Fibroblast of peridontal ligament (primary cell): ENCODE measurements around the gene FA2H.
"Not testable (repeated sequence)": the region's sequence is repeated elsewhere in the genome, so short reads cannot be mapped to it uniquely, and the experiment has no call there.

Experiments
- DNase-seq: peaks from one replicate; pipeline ENCODE4 v3.0.0-alpha.2; 2010; ENCODE audit errors: extremely low read depth

Gene FA2H, protein sequence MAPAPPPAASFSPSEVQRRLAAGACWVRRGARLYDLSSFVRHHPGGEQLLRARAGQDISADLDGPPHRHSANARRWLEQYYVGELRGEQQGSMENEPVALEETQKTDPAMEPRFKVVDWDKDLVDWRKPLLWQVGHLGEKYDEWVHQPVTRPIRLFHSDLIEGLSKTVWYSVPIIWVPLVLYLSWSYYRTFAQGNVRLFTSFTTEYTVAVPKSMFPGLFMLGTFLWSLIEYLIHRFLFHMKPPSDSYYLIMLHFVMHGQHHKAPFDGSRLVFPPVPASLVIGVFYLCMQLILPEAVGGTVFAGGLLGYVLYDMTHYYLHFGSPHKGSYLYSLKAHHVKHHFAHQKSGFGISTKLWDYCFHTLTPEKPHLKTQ

DNA sequence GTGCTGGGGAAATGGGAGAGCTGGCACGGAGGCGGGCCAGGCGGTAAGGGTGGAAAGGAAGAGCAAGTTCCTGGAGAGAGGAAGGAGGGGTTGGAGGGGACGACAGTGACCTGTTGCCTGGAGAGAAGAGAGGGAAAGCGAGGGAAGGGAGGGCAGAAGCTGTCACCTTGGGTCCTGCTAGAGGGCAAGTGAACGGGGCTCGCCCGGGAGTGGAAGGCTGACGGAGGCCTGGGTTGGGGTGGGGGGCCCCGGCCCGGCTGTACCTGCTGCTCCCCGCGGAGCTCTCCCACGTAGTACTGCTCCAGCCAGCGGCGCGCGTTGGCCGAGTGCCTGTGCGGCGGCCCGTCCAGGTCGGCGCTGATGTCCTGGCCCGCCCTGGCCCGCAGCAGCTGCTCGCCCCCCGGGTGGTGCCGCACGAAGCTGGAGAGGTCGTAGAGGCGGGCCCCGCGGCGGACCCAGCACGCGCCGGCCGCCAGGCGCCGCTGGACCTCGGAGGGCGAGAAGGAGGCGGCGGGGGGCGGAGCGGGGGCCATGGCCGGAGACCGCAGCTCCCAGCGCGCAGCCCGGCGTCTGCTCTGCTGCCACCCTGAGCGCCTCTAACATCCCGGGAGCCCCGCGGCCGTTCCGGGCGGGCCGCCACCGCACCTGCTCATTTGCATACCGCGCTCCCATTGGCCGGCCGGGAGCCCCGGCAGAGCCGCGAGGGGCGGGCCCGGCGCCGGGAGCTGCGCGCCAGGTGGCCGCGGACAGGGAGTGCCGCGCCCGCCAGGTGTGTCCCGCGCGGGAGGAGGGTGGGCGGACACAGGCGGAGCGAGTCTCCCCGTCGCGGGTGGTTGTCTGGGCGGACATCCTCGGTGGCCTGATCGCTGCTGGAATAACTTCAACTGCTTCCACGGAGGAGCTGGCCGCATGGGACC is at the start of gene FA2H:
Gene FA2H, minus strand, starts transcription at position 598 of the 917 bp plus-strand sequence. Its CDS starts 65 bp downstream, at position 533.
- no peak for DNase-seq

DNA sequence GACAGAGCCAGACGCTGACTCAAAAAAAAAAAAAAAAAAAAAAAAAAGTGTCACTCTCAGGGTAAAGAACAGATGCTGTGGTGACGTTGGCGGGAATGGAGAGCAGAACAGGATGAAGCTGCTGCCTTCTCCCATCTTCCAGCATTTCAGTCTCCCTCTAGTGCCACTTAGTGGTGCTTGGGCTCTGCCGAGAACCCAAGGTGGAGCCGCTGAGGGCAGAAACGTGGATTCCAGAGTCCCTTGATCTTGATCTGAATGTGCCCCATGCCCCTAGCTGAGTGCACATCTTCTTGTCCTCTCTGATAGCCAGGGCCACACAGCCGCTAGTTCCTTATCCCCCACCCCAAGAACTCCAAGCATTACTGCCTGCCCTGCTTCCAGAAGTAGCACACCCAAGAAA is 43.2 kb upstream of the FA2H start:
- DNase-seq, result no peak

DNA sequence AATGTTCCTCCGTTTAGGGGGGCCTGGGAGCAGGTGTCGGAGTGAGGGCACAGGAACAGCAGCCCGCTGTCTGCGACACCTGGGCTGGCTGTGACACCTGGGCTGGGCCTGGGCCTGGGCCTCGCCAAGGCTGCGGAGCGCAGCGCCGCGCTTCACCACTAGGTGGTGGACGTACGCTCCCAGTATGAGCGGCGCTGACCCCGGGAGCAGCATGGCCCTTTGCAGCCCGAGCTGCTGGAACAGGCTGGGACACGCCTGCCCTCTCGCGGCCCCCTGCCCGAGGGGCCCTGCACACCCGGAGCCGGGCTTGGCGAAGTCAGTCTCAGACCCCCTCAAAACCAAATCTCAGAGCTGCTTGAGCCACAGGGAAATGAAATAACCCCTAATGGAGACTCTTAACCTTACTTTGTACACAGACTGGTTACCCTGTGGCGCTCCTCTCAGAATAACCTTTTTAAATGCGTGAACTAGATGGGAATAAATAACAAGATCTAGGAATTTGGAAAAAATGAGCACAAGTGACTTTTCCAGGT is 38.6 kb upstream of the FA2H start:
- DNase-seq, result peak; percentile 53

DNA sequence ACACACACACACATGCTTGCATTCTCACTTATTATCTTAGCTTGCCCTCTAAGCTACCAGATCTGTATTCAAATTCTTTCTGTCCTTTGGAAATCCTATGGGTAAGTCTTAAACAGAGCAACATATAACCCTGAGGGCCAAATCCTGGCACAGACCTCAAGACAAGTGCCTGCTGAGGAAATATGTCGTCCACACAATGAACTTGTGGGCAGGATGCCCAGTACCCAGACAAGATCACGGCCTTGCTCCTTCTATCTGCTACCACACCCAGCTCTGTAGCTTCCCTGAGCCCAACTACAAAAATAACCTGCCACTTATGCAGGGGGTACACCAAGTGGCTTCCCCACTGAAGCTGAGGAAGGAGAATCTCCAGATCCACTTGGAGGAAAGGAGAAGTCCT is 37.3 kb upstream of the FA2H start:
- no peak for DNase-seq

DNA sequence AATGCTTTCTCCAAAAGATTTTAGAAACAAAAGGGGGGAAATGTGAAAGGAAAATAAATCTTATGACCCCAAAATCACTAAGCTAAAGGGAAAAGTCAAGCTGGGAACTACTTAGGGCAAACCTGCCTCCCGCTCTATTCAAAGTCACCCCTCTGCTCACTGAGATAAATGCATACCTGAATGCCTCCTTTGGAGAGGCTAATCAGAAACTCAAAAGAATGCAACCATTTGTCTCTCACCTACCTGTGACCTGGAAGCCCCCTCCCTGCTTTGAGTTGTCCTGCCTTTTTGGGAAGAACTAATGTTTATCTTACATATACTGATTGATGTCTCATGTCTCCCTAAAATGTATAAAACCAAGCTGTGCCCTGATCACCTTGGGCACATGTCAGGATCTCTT is 36.6 kb upstream of the FA2H start:
- not testable (repeated sequence) for DNase-seq

DNA sequence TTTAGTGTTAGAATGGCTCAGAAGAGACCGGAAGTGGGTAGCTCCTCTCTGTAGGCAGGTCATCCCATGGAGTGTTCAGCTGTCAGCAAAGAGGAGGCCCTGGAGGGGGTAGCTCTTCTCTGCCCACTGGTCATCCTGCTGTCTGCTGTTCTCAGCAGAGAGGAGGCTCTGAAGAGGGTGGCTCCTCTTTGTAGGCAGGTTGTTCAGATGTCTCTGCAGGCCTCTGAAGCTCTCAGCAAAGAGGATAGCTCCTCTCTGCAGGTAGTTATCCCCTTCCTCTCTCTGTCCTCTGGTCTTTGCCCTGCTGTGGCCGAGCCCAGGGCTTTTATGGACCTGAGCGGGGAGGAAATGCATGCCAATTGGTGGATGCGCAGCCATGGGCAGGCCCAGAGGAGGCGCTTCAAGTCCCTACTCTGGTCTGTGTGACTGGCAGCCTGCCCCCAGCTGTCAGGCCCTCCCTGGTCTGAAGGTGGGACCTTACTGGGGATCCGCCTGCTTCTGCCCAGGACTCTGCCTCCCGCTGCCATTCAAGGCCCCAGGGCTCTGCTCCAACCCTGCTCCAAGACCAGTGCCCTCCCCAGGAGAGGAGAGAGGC is 32.5 kb upstream of the FA2H start:
- DNase-seq, result no peak

DNA sequence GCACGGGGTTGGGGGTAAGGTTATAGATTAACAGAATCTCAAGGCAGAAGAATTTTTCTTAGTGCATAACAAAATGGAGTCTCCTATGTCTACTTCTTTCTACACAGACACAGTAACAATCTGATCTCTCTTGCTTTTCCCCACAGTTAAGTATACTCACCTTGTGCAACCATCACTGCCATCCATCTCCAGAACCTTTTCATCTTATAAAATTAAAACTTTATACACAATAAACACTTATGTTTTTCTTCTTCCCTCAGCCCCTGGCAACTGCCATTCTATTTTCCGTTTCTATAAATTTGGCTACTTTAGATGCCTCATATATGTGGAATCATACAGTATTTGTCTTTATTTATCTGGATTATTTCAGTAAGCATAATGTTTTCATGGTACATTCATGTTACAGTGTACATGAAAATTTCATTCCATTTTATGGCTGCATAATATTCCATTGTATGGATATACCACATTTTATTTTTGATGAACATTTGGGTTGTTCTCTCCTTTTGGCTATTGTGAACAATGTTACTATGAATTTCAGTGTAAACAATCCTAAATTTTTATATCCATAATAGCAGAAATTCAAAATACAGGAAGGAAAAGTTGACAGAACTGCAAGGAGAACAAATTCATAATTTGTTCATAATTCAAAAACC is 25.7 kb upstream of the FA2H start:
- no peak for DNase-seq

DNA sequence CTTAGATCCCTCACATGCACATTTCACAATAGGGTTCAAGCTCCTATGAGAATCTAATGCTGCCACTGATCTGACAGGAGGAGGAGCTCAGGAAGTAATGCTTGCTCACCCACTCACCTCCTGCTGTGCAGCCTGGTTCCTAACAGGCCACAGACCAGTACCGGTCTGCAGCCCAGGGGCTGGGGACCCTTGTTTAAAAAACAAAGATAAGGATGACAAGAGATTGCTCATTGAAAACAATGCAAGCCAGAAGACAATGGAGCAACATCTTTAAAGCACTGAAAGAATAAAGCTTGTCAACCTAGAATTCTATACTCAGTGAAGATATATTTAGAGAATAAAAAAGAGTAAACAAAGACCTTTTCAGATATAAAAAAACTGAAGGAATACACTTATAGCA is 22.8 kb upstream of the FA2H start:
- no peak for DNase-seq

DNA sequence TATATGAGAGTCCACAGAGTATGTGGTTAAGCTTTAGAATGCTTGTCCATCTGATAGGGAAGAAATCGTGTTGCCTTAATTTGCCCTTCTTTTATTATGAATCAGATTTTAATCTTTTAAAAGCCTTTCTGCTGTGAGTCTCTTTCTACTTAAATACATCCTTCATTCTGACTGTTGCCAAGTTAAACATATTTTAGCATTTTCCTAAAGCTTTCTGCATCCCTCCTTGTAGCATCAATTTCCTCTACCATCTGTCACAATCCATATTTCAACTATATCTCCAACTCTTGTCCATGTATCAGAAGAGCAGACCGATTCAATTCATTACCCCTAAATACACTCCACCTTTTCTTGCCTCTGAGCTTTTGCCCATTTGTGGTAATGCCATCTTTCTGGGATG is 20.5 kb upstream of the FA2H start:
- no peak for DNase-seq

DNA sequence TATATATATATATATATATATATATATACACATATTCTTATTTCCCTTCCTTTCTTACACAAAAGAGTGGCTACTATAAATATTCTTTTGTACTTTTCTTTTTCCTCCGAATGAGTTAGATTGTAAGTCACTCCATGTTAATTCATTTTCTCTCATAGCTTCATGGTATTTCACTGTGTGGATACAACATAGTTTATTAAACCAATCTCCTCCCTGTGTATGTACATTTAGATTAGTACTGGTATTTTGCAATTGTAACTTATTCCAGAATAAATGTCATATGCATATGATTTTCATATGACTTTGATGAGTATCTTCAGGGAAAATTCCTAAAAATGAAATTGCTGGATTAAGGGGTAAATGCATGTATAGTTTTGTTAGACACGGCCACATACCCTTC is 20.0 kb upstream of the FA2H start:
- DNase-seq, result no peak

DNA sequence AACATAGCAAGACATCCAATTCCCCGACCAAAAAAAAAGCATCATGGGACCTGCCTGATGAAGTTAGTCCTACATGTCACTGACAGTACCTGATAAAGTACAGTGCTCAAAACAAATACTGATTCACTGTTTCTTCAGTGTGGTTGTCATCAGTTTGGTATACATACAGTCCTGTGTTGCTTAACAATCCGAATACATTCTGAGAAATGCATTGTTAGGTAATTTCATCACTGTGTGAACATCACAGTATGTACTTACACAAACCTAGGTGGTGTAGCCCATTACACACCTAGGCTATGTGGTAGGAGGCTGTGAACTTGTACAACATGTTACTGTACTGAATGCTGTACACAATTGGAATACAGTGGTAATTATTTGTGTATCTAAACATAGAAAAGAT is 19.0 kb upstream of the FA2H start:
- no peak for DNase-seq

DNA sequence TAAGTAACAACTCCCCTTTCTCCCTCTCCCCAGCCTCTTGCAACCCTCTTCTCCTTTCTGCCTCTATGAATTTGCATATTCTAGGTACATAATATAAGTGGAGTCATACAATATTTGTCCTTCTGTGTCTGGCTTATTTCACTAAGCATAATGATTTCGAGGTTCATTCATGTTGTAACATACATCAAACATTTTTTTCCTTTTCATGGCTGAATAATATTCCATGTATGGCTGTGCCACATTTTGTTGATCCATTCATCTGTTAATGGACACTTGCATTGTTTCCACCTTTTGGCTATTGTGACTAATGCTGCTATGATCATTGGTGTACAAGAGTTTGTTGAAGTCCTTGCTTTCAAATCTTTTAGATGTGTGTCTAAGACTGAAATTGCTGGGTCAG is 17.6 kb upstream of the FA2H start:
- no peak for DNase-seq

DNA sequence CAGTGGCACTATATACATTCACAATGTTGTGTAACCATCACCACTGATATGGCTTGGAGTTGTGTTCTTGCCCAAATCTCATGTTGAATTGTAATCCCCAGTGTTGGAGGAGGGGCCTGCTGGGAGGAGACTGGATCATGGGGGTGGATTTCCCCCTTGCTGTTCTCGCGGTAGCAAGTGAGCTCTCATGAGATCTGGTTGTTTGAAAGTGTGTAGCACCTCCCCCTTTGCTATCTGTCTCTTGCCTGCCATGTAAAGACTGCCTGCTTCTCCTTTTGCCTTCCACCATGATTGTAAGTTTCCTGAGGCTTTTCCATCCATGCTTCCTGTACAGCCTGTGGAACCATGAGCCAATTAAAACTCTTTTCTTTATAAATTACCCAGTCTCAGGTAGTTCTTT is 17.1 kb upstream of the FA2H start:
- DNase-seq, result not testable (repeated sequence)

DNA sequence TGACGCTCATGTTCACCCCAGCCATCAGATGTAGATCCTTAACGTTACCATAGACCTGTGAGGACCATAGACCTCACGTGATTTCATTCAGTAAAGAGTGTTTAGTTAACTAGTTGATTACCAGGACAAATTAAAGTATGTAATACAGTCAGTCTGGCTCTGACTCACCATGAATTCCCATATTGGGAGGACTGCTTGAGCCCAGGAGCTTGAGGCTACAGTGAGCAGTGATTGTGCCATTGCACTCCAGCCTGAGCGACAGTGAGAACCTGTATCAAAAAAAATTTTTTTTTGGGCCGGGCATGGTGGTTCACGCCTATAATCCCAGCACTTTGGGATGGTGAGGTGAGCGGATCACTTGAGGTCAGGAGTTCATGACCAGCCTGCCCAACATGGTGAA is 13.5 kb upstream of the FA2H start:
- no peak for DNase-seq

DNA sequence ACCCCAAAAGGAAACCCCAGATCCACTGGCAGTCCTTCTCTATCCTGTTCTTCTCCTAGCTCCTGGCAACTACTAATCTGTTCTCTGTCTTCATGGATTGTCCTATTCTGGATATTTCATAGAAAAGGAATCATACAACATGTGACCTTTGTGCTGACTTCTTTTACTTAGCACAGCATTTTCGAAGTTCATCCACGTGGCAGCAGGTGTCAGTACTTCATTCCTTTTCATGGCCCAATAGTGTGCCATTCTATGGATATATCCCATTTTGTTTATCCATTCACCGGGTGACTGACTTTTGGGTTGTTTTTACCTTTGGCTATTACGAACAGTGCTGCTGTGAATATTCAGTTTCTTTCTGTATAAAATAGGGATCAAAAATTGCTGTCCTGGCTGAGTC is 10.4 kb upstream of the FA2H start:
- no peak for DNase-seq

DNA sequence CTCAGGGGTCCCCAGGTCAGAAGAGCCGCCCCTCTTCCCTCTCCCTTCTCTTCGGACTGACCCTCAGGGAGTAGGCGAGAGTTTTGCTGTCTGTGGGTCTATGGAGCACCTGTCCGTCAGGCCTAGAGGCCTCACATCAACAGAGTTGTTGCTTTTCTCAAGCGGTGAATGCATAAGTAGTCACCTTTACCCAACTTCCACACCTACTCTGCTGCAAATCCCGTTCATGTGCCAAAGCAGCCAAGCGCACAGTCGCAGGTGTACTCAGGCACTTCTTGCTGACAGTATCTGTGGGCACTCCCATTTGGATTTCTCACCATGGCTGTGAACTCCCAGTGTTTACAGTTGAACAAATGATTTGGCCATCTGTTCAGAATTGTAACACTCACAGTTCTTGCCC is 4.0 kb upstream of the FA2H start:
- no peak for DNase-seq

DNA sequence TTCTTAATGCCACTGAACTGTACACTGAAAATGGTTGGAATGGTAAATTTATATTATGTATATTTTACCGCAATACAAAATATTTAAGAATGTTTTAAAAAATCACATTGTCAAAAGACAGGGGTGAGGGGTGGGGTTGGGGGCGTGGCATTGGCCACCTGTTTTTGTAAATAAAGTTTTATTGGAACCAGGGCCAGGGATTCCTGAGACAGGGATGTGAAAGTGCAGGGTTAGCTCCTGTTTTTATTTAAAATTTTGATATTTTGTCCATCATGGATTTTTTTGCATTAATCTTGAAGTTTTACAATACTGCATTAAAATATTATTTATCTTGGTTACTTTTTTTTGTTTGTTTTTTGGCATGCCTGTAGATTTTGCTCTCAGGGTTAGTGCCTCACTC is 2.3 kb upstream of the FA2H start:
- DNase-seq, result no peak

DNA sequence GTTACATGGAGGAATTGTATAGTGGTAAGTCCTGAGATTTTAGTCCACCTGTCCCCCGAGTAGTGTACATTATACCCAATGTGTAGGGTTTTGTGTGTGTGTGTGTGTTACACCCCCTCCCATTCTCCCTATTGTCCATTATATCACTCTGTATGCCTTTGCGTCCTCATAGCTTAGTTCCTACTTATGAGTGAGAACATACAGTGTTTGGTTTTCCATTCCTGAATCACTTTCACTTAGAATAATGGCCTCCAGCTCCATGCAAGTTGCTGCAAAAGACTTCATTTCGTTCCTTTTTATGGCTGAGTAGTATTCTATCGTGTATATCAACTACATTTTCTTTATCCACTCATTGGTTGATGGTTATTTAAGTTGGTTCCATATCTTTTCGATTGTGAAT is 635 bp upstream of the FA2H start:
- no peak for DNase-seq

DNA sequence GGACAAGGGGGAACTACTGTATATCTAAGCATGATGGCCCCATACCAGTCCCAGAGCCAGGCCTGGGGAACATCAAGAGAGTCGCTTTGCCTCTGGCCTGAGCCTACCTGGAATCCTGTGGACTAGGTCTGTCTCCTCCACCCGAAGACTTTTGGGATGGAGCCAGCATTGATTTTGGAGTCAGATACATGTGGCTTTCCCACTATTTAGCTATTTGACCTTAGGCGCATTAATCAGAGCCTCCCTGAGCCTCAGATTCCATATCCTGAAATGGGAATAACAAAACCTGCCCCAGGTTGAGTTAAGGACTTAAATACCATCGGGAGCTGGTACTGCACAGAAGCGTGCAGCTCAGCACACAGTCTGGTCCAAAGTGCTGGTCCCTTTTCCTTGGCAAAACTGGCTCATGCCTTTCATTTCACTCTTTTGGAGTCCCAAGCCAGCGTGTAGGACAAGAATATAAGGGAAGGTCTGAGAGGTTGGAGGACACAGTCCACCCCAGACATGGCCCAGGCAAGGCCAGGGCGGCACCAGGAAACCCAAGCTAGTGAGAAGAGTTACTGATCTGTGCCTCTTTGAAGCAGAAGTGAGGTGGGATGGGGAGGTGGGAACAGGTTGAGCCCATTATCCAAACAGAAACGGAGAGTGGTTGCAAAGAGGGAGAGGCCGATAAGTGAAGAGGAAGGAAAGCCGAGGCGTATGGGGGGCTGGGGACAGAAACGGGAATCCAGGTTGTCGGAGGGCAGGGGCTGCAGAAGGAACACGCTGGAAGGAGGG is 986 bp downstream of the FA2H start:
- DNase-seq, result no peak

DNA sequence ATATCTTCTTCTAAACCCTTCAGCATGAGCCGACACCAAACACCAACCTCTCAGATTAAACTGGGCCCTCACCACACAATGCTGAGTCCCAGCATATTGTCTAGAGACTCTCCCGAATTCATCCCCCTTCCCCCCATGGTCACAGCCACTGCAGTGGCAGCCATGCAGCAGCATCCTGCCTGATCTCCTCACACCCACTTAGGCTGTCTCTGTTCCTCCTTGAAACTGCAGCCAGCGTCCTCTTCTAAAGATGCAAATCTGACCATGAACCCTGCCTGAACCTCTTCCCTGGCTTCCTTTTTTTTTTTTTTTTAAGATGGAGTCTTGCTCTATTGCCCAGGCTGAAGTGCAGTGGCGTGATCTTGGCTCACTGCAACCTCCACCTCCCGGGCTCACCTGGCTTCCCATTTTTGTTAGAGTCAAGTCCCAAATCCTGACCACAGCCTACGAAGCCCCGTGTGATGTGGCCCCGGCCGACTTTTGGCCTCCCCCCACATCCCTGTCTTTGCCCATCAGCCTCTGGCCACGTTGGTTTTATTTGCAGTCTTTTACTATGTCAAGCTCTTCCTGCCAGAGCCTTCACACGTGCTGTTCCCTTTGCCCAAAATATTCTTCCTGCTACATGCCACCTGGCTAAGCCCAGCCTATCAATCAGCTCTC is 2.8 kb downstream of the FA2H start:
- no peak for DNase-seq
